SKM-1 (cell line): ENCODE measurements around the gene COL5A1.
"Not testable (repeated sequence)": the region's sequence is repeated elsewhere in the genome, so short reads cannot be mapped to it uniquely, and the experiment has no call there.

ENCODE experiments used
- DNase-seq: peaks from one replicate; lab custom pipeline; 2025; ENCODE audit not compliant: unreplicated experiment; lab: John Stamatoyannopoulos, UW

The COL5A1 gene

GRCh38 chr9:134655586-134656333 lies 14.2 kb downstream of the COL5A1 start:
- no peak for DNase-seq

DNA sequence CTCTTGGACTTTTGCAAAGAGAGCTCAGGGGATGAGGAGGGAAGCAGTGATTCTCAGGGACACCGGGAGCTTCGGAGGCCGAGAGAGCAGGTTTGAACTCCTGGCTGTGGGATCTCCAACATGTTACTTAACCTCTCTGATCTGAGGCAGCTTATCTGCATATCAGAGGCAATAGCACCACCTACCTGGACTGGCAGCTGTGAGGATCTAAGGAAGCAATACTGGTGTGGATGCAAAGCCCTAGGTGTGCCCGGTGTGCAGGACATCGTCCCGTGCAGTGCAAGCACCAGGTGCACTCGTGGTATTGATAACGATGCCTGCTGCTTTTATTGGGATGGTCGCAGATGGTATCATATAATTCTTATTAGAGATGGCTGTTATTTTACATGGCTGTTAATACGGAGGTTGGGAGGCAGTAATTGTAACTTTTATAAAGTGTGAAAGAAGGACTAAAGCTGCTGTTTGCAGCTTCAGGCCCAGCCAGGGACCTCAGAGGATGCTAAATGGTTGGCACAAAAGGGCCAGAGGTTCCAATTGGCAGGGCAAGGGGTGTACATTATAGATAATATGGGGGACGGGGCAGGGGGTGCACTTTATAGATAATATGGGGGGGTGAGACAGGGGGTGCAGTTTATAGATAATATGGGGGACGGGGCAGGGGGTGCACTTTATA lies 14.9 kb downstream of the COL5A1 start:
- no peak for DNase-seq

DNA sequence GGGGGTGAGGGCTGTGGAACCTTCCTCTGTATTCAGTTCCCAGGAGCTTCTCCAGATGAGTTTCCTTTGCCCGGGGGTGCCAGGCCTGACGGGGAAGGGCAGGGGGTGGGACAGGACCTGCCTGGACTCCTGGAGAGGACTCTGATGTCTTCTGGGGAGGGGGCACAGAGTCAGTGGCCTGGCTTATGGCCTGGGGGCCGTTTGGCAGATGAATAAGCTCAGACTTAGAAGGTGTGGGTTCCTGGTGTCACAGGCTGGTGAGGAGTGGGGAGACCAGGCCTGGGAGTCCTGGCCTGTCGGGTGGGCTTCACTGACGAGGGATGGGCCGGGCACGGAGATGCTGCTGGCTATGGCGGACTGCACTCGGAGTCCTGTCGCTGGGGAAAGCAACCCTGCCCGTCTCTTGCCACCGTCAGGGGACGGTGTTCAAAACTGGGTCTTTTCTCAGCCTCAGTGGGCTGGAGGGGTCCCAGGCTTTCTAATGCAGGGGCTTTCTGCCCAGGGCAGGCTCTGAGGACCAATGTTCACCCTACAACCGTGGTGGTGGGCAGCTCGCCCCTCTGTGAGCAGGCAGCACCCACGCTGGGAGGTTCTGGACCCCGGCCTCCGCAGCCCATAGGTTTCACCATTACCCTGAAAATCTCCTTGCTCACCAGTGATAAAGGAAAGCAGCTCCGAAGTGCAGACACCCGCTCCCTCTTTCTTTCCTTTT lies 16.2 kb downstream of the COL5A1 start:
- DNase-seq: no peak

DNA sequence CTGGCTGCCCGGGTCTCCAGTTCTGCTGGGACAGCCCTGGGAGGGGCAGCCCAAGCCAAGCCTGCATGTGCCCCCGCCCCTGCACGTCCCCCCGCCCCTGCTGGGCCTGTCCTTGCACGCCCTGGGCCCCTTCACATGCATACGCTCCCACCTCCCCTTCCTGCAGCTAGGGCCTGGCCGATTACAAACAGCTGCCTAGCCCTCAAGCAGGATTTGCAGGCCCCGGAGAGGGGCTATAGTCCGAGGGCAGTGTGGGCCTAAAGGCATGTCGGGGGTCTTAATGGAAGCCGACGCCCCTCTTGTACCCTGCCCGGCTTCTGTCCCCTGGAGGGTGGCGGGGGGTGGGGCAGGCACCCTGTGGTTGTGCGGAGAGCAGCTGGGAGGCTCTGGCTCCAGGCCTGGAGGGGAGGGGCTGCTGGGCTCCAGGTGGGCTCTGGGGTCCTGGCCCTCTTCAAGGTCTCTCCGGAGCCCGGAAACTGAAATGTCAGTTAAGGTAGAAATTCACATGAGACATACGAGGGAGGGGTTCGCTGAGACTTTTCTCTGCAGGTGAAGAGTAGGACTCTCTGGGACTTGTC lies 16.9 kb downstream of the COL5A1 start:
- DNase-seq: no peak

- no peak for DNase-seq
Measured at GRCh38 chr9:134659688-134660131, 18.1 kb downstream of the COL5A1 start.

DNA sequence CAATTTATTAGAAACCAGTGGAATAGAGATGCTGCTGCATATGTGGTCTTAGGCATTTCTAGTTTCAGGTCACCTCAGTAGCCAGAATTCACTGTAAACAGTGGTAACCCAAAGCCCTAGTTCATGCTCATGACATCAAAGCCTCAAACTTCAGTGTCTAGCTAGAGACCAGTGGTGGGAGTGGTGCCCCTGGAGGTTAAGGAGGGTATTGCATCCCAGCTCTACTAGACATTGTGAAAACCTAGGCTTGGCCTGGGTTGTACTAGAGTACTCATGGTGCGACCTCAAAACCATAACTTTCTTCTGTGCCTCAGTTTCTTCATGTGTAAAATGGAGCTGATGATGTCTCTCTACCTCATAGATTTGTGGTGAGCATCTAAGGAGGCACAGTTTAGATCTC lies 18.8 kb downstream of the COL5A1 start:
- no peak for DNase-seq

DNA sequence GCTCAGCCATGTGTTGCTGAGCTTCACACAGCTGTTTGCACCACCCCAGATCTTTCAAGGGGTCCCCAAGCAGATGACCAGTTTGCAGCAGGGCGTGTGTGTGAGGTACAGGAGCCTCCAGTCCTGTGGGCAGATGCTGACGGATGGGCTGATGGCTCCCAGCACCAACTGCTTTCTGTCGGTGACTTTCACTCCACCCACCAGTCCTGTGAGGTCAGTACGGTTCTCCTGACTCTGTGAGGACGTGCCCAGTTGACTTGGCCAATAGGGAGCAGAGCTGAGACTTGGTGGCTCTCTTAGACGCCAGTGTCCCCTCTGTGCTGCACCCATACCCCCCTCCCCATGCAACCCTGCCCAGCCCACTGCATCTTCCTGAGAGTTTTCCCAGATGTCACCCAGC lies 19.7 kb downstream of the COL5A1 start:
- DNase-seq: no peak

GRCh38 chr9:134661791-134662142 lies 20.2 kb downstream of the COL5A1 start:
- no peak for DNase-seq

GRCh38 chr9:134662143-134662876 lies 20.7 kb downstream of the COL5A1 start:
- DNase-seq: no peak

DNA sequence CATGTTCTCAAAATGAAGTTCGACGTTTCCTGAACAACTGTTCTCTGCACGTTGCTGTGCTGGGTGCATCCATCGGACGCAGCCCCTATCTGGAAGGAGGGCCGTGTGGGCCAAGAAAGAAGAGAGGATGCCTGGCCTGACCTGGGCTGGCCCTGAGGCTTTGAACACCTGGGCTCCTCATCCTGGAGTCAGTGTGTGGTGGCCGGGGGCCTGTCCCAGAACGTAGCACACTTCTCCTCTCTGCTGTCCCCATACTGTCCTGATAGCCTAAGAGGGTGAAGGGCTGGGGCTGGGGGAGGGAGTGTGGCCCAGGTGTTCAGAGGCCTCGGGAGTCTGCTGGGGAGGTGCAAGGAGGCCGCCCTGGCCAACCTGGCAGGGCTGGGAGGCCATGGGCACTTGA lies 21.5 kb downstream of the COL5A1 start:
- no peak for DNase-seq

GRCh38 chr9:134663753-134664415 lies 22.3 kb downstream of the COL5A1 start:
- DNase-seq: no peak

GRCh38 chr9:134664446-134664845 lies 22.8 kb downstream of the COL5A1 start:
- no peak for DNase-seq

GRCh38 chr9:134666208-134666607 lies 24.6 kb downstream of the COL5A1 start:
- no peak for DNase-seq

DNA sequence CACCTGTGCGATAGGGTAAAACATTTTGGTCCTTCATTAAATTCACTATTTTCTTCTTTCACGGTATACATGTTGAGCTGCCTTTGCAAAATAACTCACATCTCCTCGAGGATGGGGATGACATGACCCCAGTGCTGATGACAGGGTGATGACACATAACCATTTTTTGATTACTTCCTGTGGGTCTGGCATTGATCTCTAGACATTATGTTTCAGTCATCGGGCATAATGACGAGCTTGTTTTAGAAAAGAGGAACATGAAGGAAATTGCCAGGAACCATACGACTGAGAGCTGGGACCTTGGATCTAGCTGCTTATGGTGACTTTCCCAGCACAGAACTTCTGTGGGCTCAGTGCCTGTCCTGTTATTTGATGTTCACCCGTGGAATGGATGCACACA lies 25.2 kb downstream of the COL5A1 start:
- DNase-seq: no peak

GRCh38 chr9:134668977-134669376 lies 27.4 kb downstream of the COL5A1 start:
- DNase-seq: not testable (repeated sequence)

DNA sequence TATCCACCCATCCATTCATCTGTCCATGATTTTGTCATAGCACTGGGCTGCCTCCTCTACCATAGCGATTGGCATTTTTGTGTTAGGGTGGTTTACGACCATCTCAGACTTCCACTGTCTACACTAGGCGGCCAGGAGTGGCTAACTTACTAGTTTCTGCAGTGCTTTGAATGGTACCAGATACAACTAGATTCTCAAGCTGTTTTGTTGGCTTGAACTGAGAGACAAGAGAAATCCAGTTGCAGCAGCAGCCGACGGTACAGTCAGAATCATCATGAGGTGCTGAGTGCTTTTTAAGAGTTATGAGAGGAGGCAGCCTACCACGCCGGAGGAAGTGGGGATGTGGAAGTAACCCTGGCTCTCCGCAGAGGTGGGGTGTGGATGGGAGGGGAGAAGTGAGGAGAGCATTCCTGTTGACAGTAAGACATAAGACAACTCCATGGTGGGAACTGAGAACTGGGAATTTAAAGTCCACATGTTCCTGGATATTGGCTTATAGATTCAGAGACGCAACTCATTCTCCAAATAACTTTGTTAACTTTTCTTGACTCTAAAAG lies 27.9 kb downstream of the COL5A1 start:
- DNase-seq: no peak

- no peak for DNase-seq
Measured at GRCh38 chr9:134670042-134670525, 28.5 kb downstream of the COL5A1 start.

- no peak for DNase-seq
Measured at GRCh38 chr9:134670851-134671281, 29.3 kb downstream of the COL5A1 start.

GRCh38 chr9:134671341-134672113 lies 29.9 kb downstream of the COL5A1 start:
- DNase-seq: no peak
